Measurements from ENCODE around the gene RPL26. TPM values are rescaled to one million over a fixed set of nuclear protein-coding genes. Genes with fewer than 3 reads are reported as not detected.
A peak's percentile ranks its signal among the peaks of the same experiment; 100 is the strongest.

RPL26 gene
- total RNA-seq, 1 donor from 2014 or later: 1,879 TPM

- H3K27ac Mint-ChIP-seq: no peak overlapping the region
- TF ChIP-seq CTCF (IDR thresholded peaks at IDR 0.05; ENCODE audit: unreplicated experiment): no peak
- no peak for DNase-seq (ENCODE audit: low spot score in 2 of 2, unreplicated experiment in 2 of 2)
- H3K4me1 Mint-ChIP-seq: peaks cover 15% of the 10 kb centered on the region
- H3K4me3 Mint-ChIP-seq: no peak overlapping the region
- H3K36me3 Mint-ChIP-seq: peaks cover 32% of the 10 kb centered on the region
- no peaks in the 10 kb centered on the region for H3K9me3 Mint-ChIP-seq
- H3K27me3 Mint-ChIP-seq (ENCODE audit: low read depth): no peaks in the 10 kb centered on the region
These were observed 10.6 kb downstream of the RPL26 start for GRCh38 chr17:8372422-8372821.

GRCh38 chr17:8371786-8372185 is 11.2 kb downstream of the RPL26 start:
- Mint-ChIP-seq H3K4me3 (no peak overlapping the region), H3K27ac (no peak overlapping the region), H3K36me3 (peaks cover 30% of the 10 kb centered on the region), H3K4me1 (peaks cover 17% of the 10 kb centered on the region), H3K27me3 (ENCODE audit: low read depth) (no peaks in the 10 kb centered on the region), H3K9me3 (no peaks in the 10 kb centered on the region)
- no peak for DNase-seq (ENCODE audit: low spot score in 2 of 2, unreplicated experiment in 2 of 2)
- TF ChIP-seq CTCF (IDR thresholded peaks at IDR 0.05; ENCODE audit: unreplicated experiment): no peak

DNA sequence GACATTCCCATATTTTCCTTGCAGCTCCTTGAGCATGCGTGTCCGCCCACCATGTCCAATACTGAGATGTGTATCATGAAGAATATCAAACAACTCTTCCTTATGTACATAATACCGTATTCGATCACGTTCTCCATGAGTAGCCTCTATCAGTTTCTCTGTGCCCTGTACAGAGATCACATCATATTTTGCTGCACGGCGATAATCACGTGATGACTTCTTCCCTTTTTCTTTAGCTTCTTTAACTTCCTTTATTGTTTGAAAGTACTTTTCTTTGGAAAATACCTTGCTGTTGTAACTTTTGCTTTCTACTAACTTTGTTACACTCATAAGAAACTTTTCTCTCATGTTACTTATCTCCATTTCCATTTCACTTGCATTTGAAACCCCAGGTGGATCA is 13.0 kb downstream of the RPL26 start:
- no peak for TF ChIP-seq CTCF (IDR thresholded peaks at IDR 0.05; ENCODE audit: unreplicated experiment)
- no peaks in the 10 kb centered on the region for H3K9me3 Mint-ChIP-seq
- no peak for DNase-seq (ENCODE audit: low spot score in 2 of 2, unreplicated experiment in 2 of 2)
- H3K36me3 Mint-ChIP-seq: peaks cover 30% of the 10 kb centered on the region
- no peak overlapping the region for H3K4me3 Mint-ChIP-seq
- no peak overlapping the region for H3K27ac Mint-ChIP-seq
- H3K4me1 Mint-ChIP-seq: peaks cover 16% of the 10 kb centered on the region
- no peaks in the 10 kb centered on the region for H3K27me3 Mint-ChIP-seq (ENCODE audit: low read depth)

GRCh38 chr17:8368193-8368592 is 14.8 kb downstream of the RPL26 start:
- TF ChIP-seq CTCF (IDR thresholded peaks at IDR 0.05; ENCODE audit: unreplicated experiment): no peak
- Mint-ChIP-seq H3K36me3 (peaks cover 30% of the 10 kb centered on the region), H3K27me3 (ENCODE audit: low read depth) (no peaks in the 10 kb centered on the region), H3K27ac (no peak overlapping the region), H3K4me1 (peaks cover 14% of the 10 kb centered on the region), H3K9me3 (no peaks in the 10 kb centered on the region), H3K4me3 (no peak overlapping the region)
- DNase-seq (ENCODE audit: low spot score in 2 of 2, unreplicated experiment in 2 of 2): no peak

- no peaks in the 10 kb centered on the region for H3K27me3 Mint-ChIP-seq (ENCODE audit: low read depth)
- no peaks in the 10 kb centered on the region for H3K9me3 Mint-ChIP-seq
- DNase-seq (ENCODE audit: low spot score in 2 of 2, unreplicated experiment in 2 of 2): no peak
- H3K27ac Mint-ChIP-seq: peak overlapping the region; percentile 91
- peaks cover 25% of the 10 kb centered on the region for H3K36me3 Mint-ChIP-seq
- peaks cover 11% of the 10 kb centered on the region for H3K4me1 Mint-ChIP-seq
- no peak overlapping the region for H3K4me3 Mint-ChIP-seq
- no peak for TF ChIP-seq CTCF (IDR thresholded peaks at IDR 0.05; ENCODE audit: unreplicated experiment)
These were observed 16.8 kb downstream of the RPL26 start for GRCh38 chr17:8366231-8366630.

GRCh38 chr17:8365143-8365542 is 17.9 kb downstream of the RPL26 start:
- H3K27ac Mint-ChIP-seq: no peak overlapping the region
- H3K4me3 Mint-ChIP-seq: no peak overlapping the region
- no peak for TF ChIP-seq CTCF (IDR thresholded peaks at IDR 0.05; ENCODE audit: unreplicated experiment)
- H3K27me3 Mint-ChIP-seq (ENCODE audit: low read depth): no peaks in the 10 kb centered on the region
- H3K4me1 Mint-ChIP-seq: peaks cover 21% of the 10 kb centered on the region
- peaks cover 22% of the 10 kb centered on the region for H3K36me3 Mint-ChIP-seq
- DNase-seq (ENCODE audit: low spot score in 2 of 2, unreplicated experiment in 2 of 2): no peak
- H3K9me3 Mint-ChIP-seq: no peaks in the 10 kb centered on the region

Measured in mesothelial cell of epicardium (in vitro differentiated cells).